Measurements from ENCODE around the gene DCUN1D2.

DCUN1D2 gene

GRCh38 chr13:113490496-113491417 lies at the start of gene DCUN1D2:
Gene DCUN1D2, minus strand, starts transcription at chr13:113490711. Its CDS starts 42 bp downstream, at chr13:113490669.
- peak; percentile 90 for DNase-seq (ENCODE audit: insufficient read length, low spot score)
- no peak for TF ChIP-seq CTCF (IDR thresholded peaks at IDR 0.05; ENCODE audit: insufficient read depth, missing control alignments)
- no peak for FAIRE-seq

GRCh38 chr13:113539822-113540221 lies 49.3 kb upstream of the DCUN1D2 start:
- no peak for TF ChIP-seq CTCF (IDR thresholded peaks at IDR 0.05; ENCODE audit: insufficient read depth, missing control alignments)
- FAIRE-seq, result no peak
- no peak for DNase-seq (ENCODE audit: insufficient read length, low spot score)

- DNase-seq (ENCODE audit: insufficient read length, low spot score) (no peak), FAIRE-seq (no peak)
- no peak for TF ChIP-seq CTCF (IDR thresholded peaks at IDR 0.05; ENCODE audit: insufficient read depth, missing control alignments)
Measured at GRCh38 chr13:113539176-113539575, 48.7 kb upstream of the DCUN1D2 start.

- DNase-seq (ENCODE audit: insufficient read length, low spot score) (no peak), FAIRE-seq (no peak)
- TF ChIP-seq CTCF (IDR thresholded peaks at IDR 0.05; ENCODE audit: insufficient read depth, missing control alignments), result no peak
Measured at GRCh38 chr13:113538689-113539058, 48.2 kb upstream of the DCUN1D2 start.

GRCh38 chr13:113537909-113538688 lies 47.6 kb upstream of the DCUN1D2 start:
- DNase-seq (ENCODE audit: insufficient read length, low spot score), result no peak
- no peak for FAIRE-seq
- no peak for TF ChIP-seq CTCF (IDR thresholded peaks at IDR 0.05; ENCODE audit: insufficient read depth, missing control alignments)

GRCh38 chr13:113537205-113537604 lies 46.7 kb upstream of the DCUN1D2 start:
- FAIRE-seq (no peak), DNase-seq (ENCODE audit: insufficient read length, low spot score) (no peak)
- TF ChIP-seq CTCF (IDR thresholded peaks at IDR 0.05; ENCODE audit: insufficient read depth, missing control alignments), result no peak
